ENCODE results near the gene USP48.
"Not testable (repeated sequence)": the region's sequence is repeated elsewhere in the genome, so short reads cannot be mapped to it uniquely, and the experiment has no call there.

The USP48 gene

GRCh38 chr1:21633141-21633755 is 149.7 kb downstream of the USP48 start:
- no peak for DNase-seq

GRCh38 chr1:21631944-21632887 is 150.7 kb downstream of the USP48 start:
- no peak for DNase-seq

DNA sequence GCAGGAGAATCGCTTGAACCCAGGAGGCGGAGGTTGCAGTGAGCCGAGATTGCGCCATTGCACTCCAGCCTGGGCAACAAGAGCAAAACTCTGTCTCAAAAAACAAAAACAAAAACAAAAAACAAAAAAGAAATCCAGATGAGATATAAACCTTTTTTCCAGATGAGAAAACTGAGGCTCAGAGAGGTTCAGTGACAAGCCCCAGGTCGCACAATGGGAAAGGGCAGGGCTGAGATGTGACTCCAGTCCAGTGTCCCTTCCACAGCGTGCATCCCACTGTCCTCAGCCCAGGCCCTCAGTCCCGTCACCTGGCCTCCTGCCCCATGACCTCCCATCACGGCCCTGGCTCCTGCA is 151.4 kb downstream of the USP48 start:
- DNase-seq: not testable (repeated sequence)

DNA sequence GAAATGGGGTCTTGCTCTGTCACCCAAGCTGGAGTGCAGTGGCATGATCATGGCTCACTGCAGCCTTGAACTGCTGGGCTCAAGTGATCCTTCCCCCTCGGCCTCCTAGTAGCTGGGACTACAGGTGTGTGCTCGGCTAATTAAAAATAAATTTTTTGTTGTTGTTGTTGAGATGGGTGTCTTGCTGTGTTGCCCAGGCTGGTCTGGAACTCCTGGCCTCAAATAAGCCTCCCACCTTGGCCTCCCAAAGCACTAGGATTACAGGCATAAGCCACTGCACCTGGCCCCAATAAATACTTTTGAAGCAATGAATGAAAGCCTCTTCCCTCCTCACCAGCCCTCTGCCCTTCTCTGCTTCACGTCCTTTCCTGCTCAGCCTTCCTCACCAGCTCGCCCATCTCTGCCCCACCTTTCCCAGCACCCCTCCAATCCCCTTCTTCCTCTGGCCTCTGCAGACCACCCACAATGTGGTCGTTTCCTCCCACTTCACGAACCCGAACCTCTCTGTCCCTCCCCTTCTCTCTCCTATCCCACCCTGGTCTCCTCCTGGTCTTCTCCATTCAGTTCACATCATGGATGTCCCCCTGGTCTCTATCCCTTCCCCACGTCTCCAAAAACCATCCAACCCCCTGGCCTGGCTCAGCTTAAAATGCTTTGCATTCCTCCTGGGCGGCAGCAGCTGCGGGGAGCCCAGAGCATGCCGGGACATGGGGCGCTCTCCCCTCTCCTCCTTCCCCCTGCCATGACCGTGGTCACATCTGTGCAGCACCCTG is 152.2 kb downstream of the USP48 start:
- DNase-seq: no peak

DNA sequence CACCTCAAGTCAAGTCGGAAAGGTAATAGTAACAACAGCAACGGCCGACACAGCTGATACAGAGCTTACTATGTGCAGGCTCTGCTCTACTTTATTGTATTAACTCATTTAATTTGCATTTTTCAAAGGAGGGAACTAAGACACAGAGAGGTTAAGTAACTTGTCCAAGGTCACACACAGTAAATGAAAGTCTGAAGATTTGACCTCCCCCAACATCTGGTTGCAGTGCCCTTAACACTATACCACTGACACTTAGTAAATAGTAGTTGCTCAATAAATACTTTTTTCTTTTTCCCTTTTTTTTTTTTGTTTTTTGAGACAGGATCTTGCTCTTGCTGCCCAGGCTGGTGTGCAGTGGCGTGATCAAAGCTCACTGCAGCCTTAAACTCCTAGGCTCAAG is 153.0 kb downstream of the USP48 start:
- no peak for DNase-seq

DNA sequence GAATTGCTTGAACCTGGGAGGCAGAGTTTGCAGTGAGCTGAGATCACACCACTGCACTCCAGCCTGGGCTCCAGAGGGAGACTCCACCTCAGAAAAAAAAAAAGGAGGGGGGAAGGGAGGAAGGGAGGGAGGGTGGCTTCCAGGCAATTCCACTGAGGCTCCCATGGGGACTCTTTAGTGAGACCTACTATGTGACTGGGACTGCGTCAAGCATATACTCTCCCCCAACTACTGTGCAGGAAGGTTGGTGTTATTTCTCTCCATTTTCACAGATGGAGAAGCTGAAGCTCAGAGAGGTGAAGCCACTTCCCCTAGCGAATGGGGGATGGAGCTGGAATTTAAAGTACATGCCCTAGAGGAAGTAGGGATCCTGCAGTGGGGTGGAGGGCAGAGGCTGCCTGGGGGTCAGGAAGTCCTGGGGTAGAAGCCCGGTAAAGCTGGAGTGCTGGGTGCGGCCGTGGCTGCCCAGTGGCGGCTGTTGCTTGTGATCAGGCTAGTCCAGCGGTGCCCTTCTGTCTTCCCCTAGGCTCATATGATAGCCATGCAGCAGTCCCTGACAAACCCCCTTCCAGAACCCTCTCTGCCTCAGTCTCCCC is 154.1 kb downstream of the USP48 start:
- no peak for DNase-seq
